ES-I3 (cell line): Measurements from ENCODE around the gene OPRD1.
A peak's percentile ranks its signal among the peaks of the same experiment; 100 is the strongest.
"Not testable (repeated sequence)": the region's sequence is repeated elsewhere in the genome, so short reads cannot be mapped to it uniquely, and the experiment has no call there.

Experiments
- H3K36me3 ChIP-seq: 2 replicates; pipeline ENCODE4 v1.6.1; 2013; ENCODE audit warnings: mild to moderate bottlenecking, low read length, control low read depth, moderate library complexity; ENCODE audit not compliant: insufficient read depth
- H3K4me1 ChIP-seq: 2 replicates; pipeline ENCODE4 v1.6.1; 2013; ENCODE audit warnings: mild to moderate bottlenecking, control low read depth, low read length; ENCODE audit not compliant: insufficient read depth
- H3K9ac ChIP-seq: 2 replicates; pipeline ENCODE4 v1.6.1; 2013; ENCODE audit warnings: low read depth, mild to moderate bottlenecking, low read length, moderate library complexity
- H3K9me3 ChIP-seq: 2 replicates; pipeline ENCODE4 v1.6.1; 2013; ENCODE audit warnings: mild to moderate bottlenecking, low read length, moderate library complexity; ENCODE audit not compliant: control insufficient read depth, insufficient read depth

OPRD1 gene

DNA sequence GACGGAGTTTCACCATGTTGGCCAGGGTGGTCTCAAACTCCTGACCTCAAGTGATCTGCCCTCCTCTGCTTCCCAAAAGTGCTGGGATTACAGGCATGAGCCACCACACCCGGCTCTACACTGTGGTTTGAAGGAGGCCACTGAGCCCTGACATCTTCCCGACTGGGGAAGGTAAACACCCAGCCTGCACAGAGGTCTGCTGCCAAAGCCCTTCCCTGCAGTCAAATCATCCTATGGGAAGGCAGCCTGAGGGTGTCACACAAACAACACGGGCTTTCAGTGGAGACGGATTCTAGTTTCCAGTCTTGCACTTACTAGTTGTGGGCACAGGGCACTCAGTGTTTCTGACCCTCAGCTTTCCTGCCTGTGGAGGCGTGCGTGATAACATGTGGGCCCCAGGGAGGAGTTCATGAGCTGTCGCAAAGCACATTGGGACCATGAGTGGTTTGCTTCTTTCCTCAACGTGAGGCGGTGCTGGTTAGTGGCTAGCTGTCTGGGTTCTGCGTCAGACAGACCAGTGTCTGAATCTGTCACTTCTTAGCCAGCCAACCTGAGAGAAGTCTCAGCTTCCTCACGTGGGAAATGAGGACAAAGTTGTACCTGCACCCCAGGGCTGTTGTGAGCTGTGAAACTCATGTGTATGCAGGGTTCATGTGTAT, 21.5 kb upstream of the OPRD1 start:
- H3K4me1 ChIP-seq, result no peaks in the 10 kb centered on the region
- no peak overlapping the region for H3K9ac ChIP-seq
- H3K36me3 ChIP-seq, result no peaks in the 10 kb centered on the region
- no peaks in the 10 kb centered on the region for H3K9me3 ChIP-seq

DNA sequence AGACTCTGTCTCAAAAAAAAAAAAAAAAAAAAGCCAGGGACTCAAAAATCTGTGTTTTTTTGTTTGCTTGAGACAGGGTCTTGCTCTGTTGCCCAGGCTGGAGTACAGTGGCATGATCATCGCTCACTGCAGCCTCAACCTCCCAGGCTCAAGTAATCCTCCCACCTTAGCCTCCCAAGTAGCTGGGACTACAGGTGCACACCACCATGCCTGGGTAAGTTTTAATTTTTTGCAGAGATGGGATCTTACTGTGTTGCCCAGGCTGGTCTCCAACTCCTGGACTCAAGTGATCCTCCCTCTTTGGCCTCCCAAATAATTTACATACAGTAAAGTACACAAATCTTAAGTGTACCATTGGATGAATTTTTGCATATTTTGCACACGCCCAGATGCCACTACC, 20.0 kb upstream of the OPRD1 start:
- not testable (repeated sequence) for H3K9ac ChIP-seq, H3K36me3 ChIP-seq, H3K4me1 ChIP-seq, H3K9me3 ChIP-seq

DNA sequence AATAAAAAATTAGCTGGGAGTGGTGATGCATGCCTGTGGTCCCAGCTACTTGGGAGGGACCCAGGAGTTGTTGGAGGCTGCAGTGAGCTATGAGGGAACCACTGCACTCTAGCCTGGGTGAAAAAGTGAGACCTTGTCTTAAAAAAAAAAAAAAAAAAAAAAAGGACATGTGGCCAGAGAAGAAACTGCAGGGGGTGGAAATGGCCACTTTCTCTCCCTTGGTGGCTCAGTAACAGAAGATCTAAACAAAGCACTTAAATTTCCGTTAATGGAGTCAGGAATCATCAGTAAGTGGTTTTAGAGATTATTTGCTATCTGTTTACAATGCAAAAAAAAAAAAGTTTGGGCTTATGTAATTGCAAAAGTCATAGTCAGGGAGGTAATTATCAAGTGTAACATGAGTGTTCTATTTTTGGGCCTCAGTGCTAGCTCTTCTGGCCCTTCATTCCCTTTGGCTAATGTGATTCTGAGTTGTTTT, 19.3 kb upstream of the OPRD1 start:
- no peaks in the 10 kb centered on the region for H3K36me3 ChIP-seq
- H3K9ac ChIP-seq, result no peak overlapping the region
- no peaks in the 10 kb centered on the region; the same call in 1 of the 2 replicates for H3K4me1 ChIP-seq
- H3K9me3 ChIP-seq, result no peaks in the 10 kb centered on the region

DNA sequence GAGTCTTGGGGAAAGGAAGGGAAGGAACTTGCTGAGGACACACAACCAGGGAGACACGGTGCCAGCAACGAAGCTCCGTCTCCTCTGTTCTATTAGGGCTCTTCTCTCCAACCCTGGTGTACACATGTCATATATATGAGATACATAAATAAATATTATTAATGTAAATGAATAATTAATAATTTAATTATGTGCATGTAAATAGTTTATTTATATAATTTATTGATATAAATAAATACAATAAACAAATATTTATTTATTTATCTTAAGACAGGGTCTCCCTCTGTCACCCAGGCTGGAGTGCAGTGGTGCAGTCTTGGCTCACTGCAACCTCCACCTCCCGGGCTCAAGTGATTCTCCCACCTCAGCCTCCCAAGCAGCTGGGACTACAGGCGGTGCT, 17.4 kb upstream of the OPRD1 start:
- H3K36me3 ChIP-seq, H3K4me1 ChIP-seq, H3K9me3 ChIP-seq, H3K9ac ChIP-seq: not testable (repeated sequence)

DNA sequence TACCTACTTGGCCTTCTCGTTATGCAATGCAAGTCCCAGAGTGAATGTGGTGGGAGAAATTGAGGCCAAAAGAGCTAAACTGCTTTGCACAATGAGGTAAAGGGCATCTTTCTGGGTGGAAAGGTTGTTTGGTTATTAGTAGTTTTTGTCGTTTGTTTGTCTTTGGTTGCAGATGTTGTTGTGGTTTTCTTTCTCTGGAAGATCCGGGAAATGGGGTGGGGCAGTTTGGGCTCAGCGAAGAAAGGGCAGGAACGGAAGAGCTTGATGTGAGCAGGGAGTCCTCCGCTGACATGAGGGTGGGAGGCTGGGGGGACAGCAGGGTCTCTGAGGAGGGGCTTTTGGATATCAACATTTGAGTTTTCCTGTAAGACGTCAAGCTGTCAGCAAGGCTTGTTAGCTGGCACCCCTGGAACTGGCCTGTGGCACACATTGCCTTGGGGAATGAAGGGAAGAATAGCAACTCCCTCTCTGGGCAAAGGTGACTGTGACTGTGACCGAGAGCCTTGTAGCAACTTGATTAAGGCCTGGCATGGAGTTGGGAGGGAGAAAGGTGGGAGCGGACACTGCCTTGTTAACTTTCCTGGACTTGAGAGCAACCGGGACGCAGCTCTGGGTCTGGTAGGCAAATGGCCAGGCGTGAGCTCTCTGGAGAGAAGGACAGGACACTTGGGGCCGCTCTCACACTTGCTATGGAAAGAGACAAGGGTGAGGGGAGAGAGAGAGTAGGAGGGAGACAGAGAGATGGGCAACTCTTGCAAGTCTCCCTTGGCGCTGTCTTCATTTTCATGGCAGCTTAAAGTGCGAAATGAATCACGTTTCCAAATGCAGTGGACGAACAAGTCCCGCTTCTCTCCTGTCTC, 15.4 kb upstream of the OPRD1 start:
- H3K9ac ChIP-seq, result no peak overlapping the region
- no peaks in the 10 kb centered on the region for H3K36me3 ChIP-seq
- H3K4me1 ChIP-seq, result no peaks in the 10 kb centered on the region; the same call in 1 of the 2 replicates
- no peaks in the 10 kb centered on the region for H3K9me3 ChIP-seq

DNA sequence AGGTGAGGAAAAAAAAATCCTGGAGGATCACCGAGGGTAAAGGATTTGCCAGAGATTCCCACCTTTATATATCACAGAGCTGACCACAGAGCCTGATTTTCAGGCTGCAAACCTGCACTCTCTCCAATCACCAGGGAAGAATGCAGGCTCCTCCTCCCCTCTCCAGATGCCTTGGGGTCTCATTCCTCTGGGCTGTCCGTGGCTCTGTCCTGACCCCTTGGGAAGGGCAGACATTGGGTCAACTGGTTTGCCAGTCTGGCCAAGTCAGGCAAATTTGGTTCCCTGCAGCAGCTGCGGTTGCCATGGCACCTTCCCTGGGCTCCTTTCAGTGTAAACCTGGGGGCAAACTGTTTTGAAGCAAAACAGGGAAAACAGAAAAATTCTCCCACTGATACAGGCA, 11.6 kb upstream of the OPRD1 start:
- H3K9me3 ChIP-seq, result peaks cover 3% of the 10 kb centered on the region; the same call in 1 of the 2 replicates
- no peak overlapping the region for H3K9ac ChIP-seq
- no peaks in the 10 kb centered on the region for H3K36me3 ChIP-seq
- peaks cover 7% of the 10 kb centered on the region; the same call in 1 of the 2 replicates for H3K4me1 ChIP-seq

DNA sequence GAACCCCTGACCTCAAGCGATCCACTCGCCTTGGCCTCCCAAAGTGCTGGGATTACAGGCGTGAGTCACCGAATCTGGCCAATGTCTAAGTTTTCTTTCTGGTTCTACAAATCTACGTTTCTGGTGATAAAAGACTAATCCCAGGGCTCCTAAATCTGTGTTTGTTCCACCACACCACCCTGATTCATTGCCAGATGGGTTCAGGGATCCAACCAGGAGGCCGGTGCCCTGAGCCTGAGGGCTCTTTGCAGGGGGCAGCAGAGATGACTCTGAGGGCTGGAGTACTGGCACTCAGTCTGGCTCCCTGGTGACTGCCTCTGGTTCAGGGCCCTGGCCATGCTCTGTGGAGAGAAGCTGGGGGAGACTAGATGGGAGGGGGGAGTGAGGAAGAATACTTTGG, 10.5 kb upstream of the OPRD1 start:
- peaks cover 7% of the 10 kb centered on the region; the same call in 1 of the 2 replicates for H3K4me1 ChIP-seq
- H3K36me3 ChIP-seq, result no peaks in the 10 kb centered on the region
- H3K9me3 ChIP-seq, result peaks cover 3% of the 10 kb centered on the region; the same call in 1 of the 2 replicates
- no peak overlapping the region for H3K9ac ChIP-seq

DNA sequence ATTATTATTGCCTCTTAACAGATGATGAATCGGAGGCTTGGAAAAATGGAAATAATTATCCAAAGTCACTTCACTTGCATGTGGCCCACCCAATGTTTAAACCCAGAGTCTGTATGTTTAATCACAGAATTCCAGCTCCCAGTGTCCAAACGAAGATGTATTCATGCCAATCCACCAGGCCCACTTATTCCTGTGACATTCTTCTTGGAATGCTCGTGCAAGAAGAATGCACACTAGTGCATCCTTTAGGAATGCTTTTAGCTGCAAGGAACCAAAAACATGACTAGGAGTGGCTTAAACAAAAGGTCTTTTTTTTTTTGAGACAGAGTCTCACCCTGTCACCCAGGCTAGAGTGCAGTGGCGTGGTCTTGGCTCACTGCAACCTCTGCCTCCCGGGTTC, 8.9 kb upstream of the OPRD1 start:
- H3K9me3 ChIP-seq, result peaks cover 3% of the 10 kb centered on the region; the same call in 1 of the 2 replicates
- 0 out of 2 replicates have a peak, but pooled peaks cover 7% of the 10 kb centered on the region for H3K4me1 ChIP-seq
- no peak overlapping the region for H3K9ac ChIP-seq
- H3K36me3 ChIP-seq, result no peaks in the 10 kb centered on the region

DNA sequence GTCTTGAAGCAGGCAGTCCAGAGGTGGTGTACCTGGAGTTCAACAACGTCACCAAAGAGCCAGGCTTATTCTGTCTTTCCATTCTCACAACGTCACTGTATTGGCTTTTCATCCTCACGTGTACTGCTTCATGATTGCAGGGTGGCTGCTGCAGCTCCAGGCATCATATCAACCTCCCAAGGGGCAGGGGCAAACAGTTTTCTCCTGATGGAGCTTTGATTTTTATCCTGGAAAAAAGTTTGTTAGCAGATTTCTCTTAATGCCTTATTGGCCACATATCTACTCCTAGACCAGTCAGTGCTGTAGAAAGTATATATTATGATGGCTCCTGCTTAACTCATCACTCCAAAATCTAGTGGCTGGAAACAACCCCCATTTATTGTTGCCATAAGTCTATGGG, 8.3 kb upstream of the OPRD1 start:
- no peaks in the 10 kb centered on the region for H3K36me3 ChIP-seq
- H3K9ac ChIP-seq, result no peak overlapping the region
- 0 out of 2 replicates have a peak, but pooled peaks cover 7% of the 10 kb centered on the region for H3K4me1 ChIP-seq
- peaks cover 3% of the 10 kb centered on the region; the same call in 1 of the 2 replicates for H3K9me3 ChIP-seq

DNA sequence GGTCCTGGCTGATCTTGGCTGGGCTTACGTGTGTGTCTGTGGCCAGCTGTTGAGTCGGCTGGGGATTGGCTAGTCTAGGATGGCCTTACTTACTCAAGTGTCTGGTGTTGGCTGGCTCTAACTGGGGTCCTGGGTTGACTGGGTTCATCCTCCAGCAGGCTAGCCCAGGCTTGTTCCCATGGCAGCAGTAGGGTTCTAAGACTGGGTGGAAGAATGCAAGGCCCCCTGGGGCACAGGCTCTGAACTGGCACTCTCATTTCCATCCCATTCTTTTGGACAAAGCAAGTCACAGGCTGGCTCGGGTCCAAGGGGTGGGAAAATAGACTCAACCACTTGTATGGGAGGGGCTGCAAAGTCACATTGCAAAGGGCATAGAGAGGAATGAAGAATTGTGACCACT, 7.9 kb upstream of the OPRD1 start:
- H3K9me3 ChIP-seq, result peaks cover 3% of the 10 kb centered on the region; the same call in 1 of the 2 replicates
- H3K36me3 ChIP-seq, result no peaks in the 10 kb centered on the region
- 0 out of 2 replicates have a peak, but pooled peaks cover 7% of the 10 kb centered on the region for H3K4me1 ChIP-seq
- H3K9ac ChIP-seq, result no peak overlapping the region

DNA sequence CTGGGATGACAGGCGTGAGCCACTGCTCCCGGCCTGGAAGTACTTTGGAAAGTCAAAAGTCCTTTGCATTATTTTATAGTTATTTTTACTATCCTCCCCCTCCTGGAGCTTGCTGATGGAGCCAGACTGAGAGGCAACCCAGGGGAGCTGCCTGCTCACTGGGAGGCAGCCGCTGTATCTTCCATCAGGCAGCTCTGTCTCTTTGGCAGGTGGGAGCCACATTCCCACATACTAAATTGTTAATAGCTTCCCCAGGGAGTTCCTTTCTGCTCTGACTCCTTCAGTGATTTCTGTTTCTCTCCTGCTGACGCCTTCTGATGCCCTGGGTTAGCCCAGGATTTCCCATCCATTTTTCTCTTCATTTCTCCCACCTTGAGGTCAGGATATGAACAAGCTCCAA, 4.9 kb upstream of the OPRD1 start:
- H3K4me1 ChIP-seq, result 0 out of 2 replicates have a peak, but pooled peaks cover 7% of the 10 kb centered on the region
- H3K36me3 ChIP-seq, result no peaks in the 10 kb centered on the region
- H3K9me3 ChIP-seq, result peaks cover 3% of the 10 kb centered on the region; the same call in 1 of the 2 replicates
- H3K9ac ChIP-seq, result no peak overlapping the region

DNA sequence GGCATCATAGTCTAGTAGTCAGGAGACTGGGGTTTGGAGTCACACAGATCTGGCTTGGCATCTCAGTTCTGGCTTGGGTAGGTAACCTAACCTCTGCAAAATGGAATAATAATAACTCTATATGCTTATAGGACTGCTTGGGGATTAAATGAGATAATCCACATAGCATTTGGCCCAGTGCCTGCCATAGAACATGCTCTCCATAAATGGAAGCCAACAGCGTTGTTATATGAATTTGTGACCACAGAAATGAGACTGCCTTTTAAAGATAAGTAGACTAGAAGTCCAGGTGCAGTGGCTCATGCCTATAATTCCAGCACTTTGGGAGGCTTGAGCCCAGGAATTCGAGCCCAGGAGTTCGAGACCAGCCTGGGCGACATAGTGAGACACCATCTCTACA, 4.0 kb upstream of the OPRD1 start:
- 0 out of 2 replicates have a peak, but pooled peaks cover 7% of the 10 kb centered on the region for H3K4me1 ChIP-seq
- no peaks in the 10 kb centered on the region for H3K36me3 ChIP-seq

DNA sequence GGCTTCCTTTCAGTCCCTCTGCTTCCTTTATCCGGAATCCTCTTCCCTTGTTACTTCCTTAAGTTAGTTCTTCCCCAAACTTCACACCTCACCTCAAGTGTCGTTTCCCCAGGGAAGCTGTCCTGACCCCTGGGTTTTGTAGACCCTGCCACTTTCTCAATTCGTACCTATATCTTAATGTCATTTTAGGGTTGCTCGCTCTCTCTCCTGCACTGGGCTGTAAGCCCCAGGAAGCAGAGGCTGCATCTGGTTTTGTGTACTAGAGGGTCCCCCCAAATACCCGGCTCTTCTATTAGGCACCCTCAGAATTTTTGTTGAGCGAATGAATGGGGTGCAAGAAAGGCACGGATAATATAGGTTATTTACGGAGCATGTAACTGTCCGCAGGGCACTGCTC, 603 bp upstream of the OPRD1 start:
- Histone ChIP-seq H3K9me3 (no peaks in the 10 kb centered on the region), H3K36me3 (no peaks in the 10 kb centered on the region), H3K4me1 (peaks cover 4% of the 10 kb centered on the region; the same call in 1 of the 2 replicates), H3K9ac (peak overlapping the region; percentile 63; the same call in 1 of the 2 replicates)

More for the DNA sequence above, 4.0 kb upstream of the OPRD1 start:
- no peak overlapping the region for H3K9ac ChIP-seq
- peaks cover 3% of the 10 kb centered on the region; the same call in 1 of the 2 replicates for H3K9me3 ChIP-seq

DNA sequence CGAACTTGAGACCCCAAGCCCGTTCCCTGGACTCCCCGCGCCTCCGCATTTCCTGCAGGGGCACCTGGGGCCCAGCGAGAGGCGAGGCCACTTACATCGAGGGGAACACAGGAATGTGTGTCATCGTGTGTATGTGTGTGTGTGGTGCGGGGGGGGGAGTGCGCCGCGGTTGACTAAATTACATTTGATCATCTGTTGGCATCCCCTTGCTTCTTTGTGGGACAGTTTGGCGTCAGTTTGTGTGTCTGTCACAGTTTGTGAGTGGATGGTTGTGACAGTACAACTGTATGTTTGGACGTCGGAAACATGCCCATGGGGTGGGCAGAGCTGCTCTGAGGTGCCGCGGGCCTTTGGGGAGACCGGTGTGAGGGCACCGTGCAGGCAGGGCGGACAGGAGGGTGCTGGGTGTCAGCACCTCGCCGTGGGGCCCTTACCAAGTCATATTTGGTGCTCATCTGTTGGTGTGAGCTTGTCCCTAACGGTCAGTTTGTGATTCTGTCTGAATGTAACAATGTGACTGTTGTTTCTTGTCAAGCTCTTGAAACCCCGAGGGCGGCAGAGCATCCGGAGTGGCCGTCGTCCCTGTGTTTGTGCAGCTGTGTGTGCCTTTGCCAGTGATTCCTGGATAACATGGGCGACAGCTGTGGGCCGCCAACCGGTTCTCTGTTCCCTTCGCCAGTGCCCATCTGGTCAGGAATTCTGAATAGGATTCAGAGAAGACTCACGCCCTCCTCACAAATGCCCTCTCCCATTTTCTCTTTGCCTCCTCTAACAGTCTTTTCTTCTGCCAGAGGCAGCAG, 899 bp downstream of the OPRD1 start:
- Histone ChIP-seq H3K4me1 (peaks cover 4% of the 10 kb centered on the region; the same call in 1 of the 2 replicates), H3K36me3 (no peaks in the 10 kb centered on the region), H3K9me3 (no peaks in the 10 kb centered on the region), H3K9ac (peak overlapping the region; percentile 63)
